Immature natural killer cell (primary cell): ENCODE results near the gene PEX1. TPM values are rescaled to one million over a fixed set of nuclear protein-coding genes. Genes with fewer than 3 reads are reported as not detected.
"Not testable (repeated sequence)": the region's sequence is repeated elsewhere in the genome, so short reads cannot be mapped to it uniquely, and the experiment has no call there.

Experiments
- DNase-seq, 3 donors: peaks; one replicate each; pipeline ENCODE4 v3.0.0; 2022; ENCODE audit warnings: mixed read lengths in 1 of 3
- H3K27ac Mint-ChIP-seq, 6 donors: one replicate each; pipeline ENCODE4 v1.8.0; 2020; ENCODE audit warnings: mixed read lengths in 6 of 6, mild to moderate bottlenecking in 5 of 6, inconsistent platforms in 4 of 6, moderate library complexity in 3 of 6
- H3K27me3 Mint-ChIP-seq, 3 donors: one replicate each; pipeline ENCODE4 v1.8.0; 2020 to 2021; ENCODE audit warnings: low read depth in 3 of 3, mild to moderate bottlenecking in 3 of 3, mixed read lengths in 3 of 3, moderate library complexity in 3 of 3, inconsistent platforms in 1 of 3
- H3K36me3 Mint-ChIP-seq, 3 donors: one replicate each; pipeline ENCODE4 v1.8.0; 2020; ENCODE audit warnings: mixed read lengths in 3 of 3, inconsistent platforms in 2 of 3, mild to moderate bottlenecking in 2 of 3
- H3K4me1 Mint-ChIP-seq, 2 donors: one replicate each; pipeline ENCODE4 v1.8.0; 2020; ENCODE audit warnings: inconsistent platforms in 2 of 2, mild to moderate bottlenecking in 2 of 2, mixed read lengths in 2 of 2, moderate library complexity in 1 of 2
- H3K4me3 Mint-ChIP-seq, 5 donors: one replicate each; pipeline ENCODE4 v1.8.0; 2020; ENCODE audit warnings: mild to moderate bottlenecking in 5 of 5, mixed read lengths in 5 of 5, inconsistent platforms in 3 of 5, moderate library complexity in 3 of 5
- H3K9me3 Mint-ChIP-seq, 6 donors: one replicate each; pipeline ENCODE4 v1.8.0; 2020; ENCODE audit warnings: mild to moderate bottlenecking in 6 of 6, mixed read lengths in 6 of 6, inconsistent platforms in 4 of 6, moderate library complexity in 3 of 6
- polyA plus RNA-seq, 3 donors: library from polyadenylated mRNA; unstranded; fragments of 300-500 nt; fragmentation: Illumina TruSeq; gene quantifications; one replicate each; pipeline ENCODE4 v1.2.3, GENCODE V29; 2021

Gene PEX1
- polyA plus RNA-seq, 3 donors from 2014 or later: 4.4 to 5.9 (median 5.7) TPM

DNA sequence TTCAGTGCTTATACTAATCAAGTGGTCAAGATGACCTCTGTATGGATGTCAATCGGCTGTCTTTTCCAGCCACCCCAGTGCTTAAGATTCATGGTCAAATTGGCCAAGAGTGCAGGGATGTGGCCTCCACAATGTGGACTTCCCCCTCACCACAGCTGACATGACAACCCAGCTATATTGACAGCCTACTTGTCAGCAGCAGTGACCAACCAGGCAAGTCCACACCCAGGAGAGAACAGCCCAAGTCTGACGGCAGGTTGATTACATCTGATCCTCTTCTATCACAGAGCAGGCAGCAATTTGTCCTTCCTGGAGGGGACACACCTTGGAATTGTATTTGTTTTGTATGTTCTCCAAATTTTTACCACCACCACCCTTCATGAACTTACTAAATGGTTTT, 42.3 kb downstream of the PEX1 start:
- no peak overlapping the region for H3K4me3 Mint-ChIP-seq
- H3K9me3 Mint-ChIP-seq: no peaks in the 10 kb centered on the region
- peaks cover 11 to 21% (median 14%) of the 10 kb centered on the region in 3 donors for H3K36me3 Mint-ChIP-seq
- H3K27ac Mint-ChIP-seq: peak overlapping the region in 1 of 6 donors; percentile 7
- H3K4me1 Mint-ChIP-seq: no peaks in the 10 kb centered on the region
- no peak for DNase-seq
- H3K27me3 Mint-ChIP-seq: no peaks in the 10 kb centered on the region

DNA sequence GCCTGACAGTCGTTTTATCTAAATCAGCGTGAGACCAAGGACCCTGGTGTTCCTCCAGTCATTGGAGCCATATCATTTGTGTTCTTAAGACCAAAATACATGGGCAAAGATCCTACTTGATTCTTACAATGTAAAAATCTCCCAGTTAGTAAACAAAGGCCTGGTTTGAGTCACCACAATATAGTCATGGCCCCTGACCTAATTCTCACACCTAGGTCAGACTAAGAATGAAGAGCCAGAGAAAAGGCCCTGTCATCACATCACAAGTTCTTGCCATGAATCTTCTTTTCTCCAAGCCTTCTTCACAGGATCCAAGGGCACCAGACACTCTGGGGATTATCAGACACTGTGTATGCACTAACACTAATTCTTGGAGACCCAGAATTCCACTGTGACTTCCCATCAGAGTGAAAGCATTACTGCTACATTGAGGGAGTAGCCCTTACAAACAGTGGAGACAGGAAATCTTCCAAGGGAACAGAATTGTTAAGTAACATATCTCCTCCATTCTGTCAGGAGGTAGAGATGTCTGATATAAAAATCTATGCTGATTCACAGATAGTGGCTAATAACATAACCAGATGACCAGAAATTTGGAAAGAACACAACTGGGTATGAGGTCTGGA, 42.9 kb downstream of the PEX1 start:
- DNase-seq: no peak
- Mint-ChIP-seq H3K36me3 (peaks cover 11 to 17% (median 13%) of the 10 kb centered on the region in 3 donors), H3K27ac (no peak overlapping the region)

DNA sequence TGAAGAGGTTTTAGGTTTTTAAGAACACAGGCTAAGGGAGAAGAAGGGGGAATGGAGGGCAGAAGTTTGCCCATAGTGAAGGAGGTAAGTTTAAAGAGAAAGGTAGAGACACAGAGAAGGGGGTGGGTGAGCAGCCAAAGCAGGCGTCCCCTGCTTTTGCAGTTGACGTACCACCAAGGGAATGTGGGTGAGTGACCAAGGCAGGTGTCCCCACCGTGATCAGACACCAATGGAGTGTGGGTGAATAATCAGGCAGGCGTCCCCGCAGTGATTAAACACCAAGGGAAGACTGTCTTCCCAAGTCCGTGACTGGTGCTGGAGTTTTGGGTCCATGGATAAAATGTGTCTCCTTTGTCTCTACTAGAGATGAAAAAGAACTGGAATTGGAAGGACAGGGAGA, 44.1 kb downstream of the PEX1 start:
- H3K36me3 Mint-ChIP-seq: peaks cover 5 to 12% (median 11%) of the 10 kb centered on the region in 3 donors
- H3K27me3 Mint-ChIP-seq, H3K4me3 Mint-ChIP-seq, H3K4me1 Mint-ChIP-seq, H3K9me3 Mint-ChIP-seq, DNase-seq, H3K27ac Mint-ChIP-seq: not testable (repeated sequence)

More for the DNA sequence above, 42.9 kb downstream of the PEX1 start:
- no peak overlapping the region for H3K4me3 Mint-ChIP-seq
- H3K4me1 Mint-ChIP-seq: no peaks in the 10 kb centered on the region
- no peaks in the 10 kb centered on the region for H3K27me3 Mint-ChIP-seq
- no peaks in the 10 kb centered on the region for H3K9me3 Mint-ChIP-seq

- H3K4me1 Mint-ChIP-seq, H3K36me3 Mint-ChIP-seq, H3K27me3 Mint-ChIP-seq, DNase-seq, H3K9me3 Mint-ChIP-seq, H3K4me3 Mint-ChIP-seq, H3K27ac Mint-ChIP-seq: not testable (repeated sequence)
Measured at GRCh38 chr7:92483624-92484023, 44.7 kb downstream of the PEX1 start.

GRCh38 chr7:92479146-92479545, 49.2 kb downstream of the PEX1 start:
- not testable (repeated sequence) for H3K27me3 Mint-ChIP-seq, H3K36me3 Mint-ChIP-seq

DNA sequence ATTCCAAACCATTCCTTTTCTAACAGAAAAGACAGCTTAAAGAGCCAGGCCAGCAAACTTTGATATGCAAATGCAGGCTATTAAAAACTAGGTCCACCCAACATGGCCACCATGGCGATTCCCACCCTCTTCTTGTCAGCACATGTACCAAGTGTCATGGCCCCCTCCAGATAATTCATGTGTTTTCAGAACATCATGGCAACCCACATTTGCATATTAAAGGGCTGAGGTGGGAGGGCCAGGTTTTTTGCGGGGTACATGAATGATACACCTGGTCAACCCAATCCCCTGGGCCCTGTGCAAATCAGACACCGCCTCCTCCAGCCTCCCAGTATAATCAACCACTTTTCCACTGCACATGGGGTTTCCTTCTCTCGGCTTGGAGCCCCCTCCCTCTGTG, 49.6 kb downstream of the PEX1 start:
- Mint-ChIP-seq H3K4me1 (no peaks in the 10 kb centered on the region), H3K9me3 (no peaks in the 10 kb centered on the region), H3K4me3 (no peak overlapping the region), H3K36me3 (peaks cover 0 to 9% (median 6%) of the 10 kb centered on the region in 3 donors), H3K27me3 (no peaks in the 10 kb centered on the region), H3K27ac (no peak overlapping the region)
- DNase-seq: no peak

More at GRCh38 chr7:92479146-92479545, 49.2 kb downstream of the PEX1 start:
- H3K27ac Mint-ChIP-seq, H3K9me3 Mint-ChIP-seq, H3K4me3 Mint-ChIP-seq, DNase-seq, H3K4me1 Mint-ChIP-seq: not testable (repeated sequence)

- H3K36me3 Mint-ChIP-seq: peaks cover 0 to 9% (median 6%) of the 10 kb centered on the region in 3 donors
- no peaks in the 10 kb centered on the region for H3K27me3 Mint-ChIP-seq
- H3K4me1 Mint-ChIP-seq: no peaks in the 10 kb centered on the region
- DNase-seq: no peak
- H3K4me3 Mint-ChIP-seq: no peak overlapping the region
- no peaks in the 10 kb centered on the region for H3K9me3 Mint-ChIP-seq
- no peak overlapping the region for H3K27ac Mint-ChIP-seq
Measured at GRCh38 chr7:92478095-92478494, 50.2 kb downstream of the PEX1 start.

DNA sequence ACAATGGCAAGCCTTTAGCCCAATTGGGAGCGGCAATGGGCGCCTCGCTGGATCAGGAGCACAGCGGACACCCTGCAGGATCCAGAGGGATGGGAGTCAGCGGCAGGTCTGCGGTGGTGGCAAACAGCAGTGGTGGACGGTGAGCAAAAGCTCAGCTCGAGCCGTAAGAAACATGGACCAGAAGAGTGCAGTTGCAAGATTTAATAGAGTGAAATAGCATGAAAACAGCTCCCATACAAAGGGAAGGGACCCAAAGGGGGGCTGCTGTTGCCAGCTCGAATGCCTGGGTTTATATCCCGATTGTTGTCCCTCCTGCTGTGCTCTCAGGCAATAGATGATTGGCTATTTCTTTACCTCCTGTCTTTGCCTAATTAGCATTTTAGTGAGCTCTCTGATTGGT, 50.6 kb downstream of the PEX1 start, which contains the start of gene ERVW-1:
ERVW-1 (minus strand) TSS at position 266 of the 400 bp plus-strand sequence. CDS start 7,565 bp downstream, outside the sequence.
- not testable (repeated sequence) for H3K36me3 Mint-ChIP-seq, H3K9me3 Mint-ChIP-seq, H3K4me3 Mint-ChIP-seq, H3K4me1 Mint-ChIP-seq, H3K27me3 Mint-ChIP-seq, DNase-seq
- peak within 1 kb of the TSS in 1 of 6 donors; percentile 13 for H3K27ac Mint-ChIP-seq

GRCh38 chr7:92475851-92476590, 52.3 kb downstream of the PEX1 start:
- H3K27me3 Mint-ChIP-seq, H3K36me3 Mint-ChIP-seq, H3K9me3 Mint-ChIP-seq, H3K4me3 Mint-ChIP-seq, DNase-seq, H3K4me1 Mint-ChIP-seq, H3K27ac Mint-ChIP-seq: not testable (repeated sequence)

DNA sequence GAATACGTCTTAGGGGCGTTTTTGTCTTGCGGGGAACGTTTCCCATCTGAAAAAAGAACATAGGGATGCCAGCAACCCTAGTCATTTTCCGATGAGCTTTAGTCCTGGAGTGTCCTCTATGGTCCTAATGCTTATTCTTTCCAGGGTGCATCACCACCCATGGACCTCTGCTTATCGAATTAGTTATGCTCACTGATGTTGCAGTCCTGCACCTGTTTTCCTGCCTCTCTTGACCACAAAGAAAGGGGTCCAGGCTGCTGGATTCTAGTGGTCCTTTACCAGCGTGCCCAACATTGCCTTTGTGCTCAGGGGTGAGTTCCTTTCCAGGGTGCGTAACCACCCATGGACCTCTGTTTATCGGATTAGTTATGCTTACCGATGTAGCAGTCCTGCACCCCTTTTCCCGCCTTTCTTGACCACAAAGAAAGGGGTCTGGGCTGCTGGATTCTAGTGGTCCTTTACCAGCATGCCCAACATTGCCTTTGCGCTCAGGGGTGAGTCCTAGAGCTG, 53.0 kb downstream of the PEX1 start:
- not testable (repeated sequence) for H3K9me3 Mint-ChIP-seq, DNase-seq, H3K4me3 Mint-ChIP-seq, H3K36me3 Mint-ChIP-seq, H3K4me1 Mint-ChIP-seq, H3K27me3 Mint-ChIP-seq, H3K27ac Mint-ChIP-seq

- not testable (repeated sequence) for DNase-seq, H3K4me3 Mint-ChIP-seq, H3K9me3 Mint-ChIP-seq, H3K27me3 Mint-ChIP-seq, H3K27ac Mint-ChIP-seq, H3K4me1 Mint-ChIP-seq
- peaks cover 9 to 17% (median 11%) of the 10 kb centered on the region in 3 donors for H3K36me3 Mint-ChIP-seq
Measured at GRCh38 chr7:92473989-92474388, 54.3 kb downstream of the PEX1 start.

DNA sequence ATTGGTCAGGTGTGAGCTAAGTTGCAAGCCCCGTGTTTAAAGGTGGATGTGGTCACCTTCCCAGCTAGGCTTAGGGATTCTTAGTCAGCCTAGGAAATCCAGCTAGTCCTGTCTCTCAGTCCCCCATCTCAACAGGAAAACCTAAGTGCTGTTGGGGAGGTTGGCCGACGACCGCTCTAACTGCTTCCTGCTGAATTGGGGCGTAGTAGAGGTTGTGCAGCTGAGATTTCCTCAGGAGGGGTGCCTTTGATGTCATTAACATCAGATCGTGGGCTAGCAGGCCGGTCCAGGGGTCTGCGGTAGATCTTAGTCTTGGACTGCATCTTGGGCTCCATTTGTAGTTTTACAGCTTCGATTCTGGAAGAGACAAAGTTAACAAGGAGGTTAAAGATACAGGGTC, 59.7 kb downstream of the PEX1 start:
- H3K36me3 Mint-ChIP-seq: peaks cover 15 to 34% (median 32%) of the 10 kb centered on the region in 3 donors
- H3K9me3 Mint-ChIP-seq, H3K27me3 Mint-ChIP-seq, H3K27ac Mint-ChIP-seq, H3K4me3 Mint-ChIP-seq, H3K4me1 Mint-ChIP-seq, DNase-seq: not testable (repeated sequence)

GRCh38 chr7:92466682-92467081, 61.6 kb downstream of the PEX1 start:
- Mint-ChIP-seq H3K27me3 (no peaks in the 10 kb centered on the region), H3K27ac (no peak overlapping the region), H3K4me1 (no peaks in the 10 kb centered on the region), H3K36me3 (peaks cover 15 to 41% (median 34%) of the 10 kb centered on the region in 3 donors), H3K9me3 (peaks cover 0 to 2% (median 0%) of the 10 kb centered on the region in 6 donors), H3K4me3 (no peak overlapping the region)
- DNase-seq: no peak

DNA sequence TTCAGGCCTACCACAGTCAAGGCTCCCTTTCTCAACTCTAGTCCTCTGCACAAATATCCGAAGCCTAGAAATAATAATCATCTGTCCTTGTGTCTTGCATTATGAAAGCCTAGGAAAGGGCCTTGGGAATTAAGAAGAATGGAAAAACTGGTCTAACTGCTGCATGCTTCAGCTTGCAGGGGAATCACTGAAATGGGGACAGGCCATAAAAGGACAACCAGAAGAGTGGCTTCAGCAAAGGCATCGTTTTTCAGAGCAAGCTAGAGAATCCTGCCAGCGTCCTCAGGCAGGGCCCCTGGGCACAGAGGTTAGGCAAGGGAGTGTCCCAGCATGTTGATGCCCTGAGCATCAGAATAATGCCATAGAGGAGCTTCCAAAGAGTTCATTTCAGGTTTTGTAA, 63.8 kb downstream of the PEX1 start:
- Mint-ChIP-seq H3K4me3 (no peak overlapping the region), H3K9me3 (peaks cover 0 to 2% (median 0%) of the 10 kb centered on the region in 6 donors), H3K27me3 (no peaks in the 10 kb centered on the region), H3K36me3 (peaks cover 10 to 38% (median 34%) of the 10 kb centered on the region in 3 donors), H3K4me1 (no peaks in the 10 kb centered on the region), H3K27ac (no peak overlapping the region)
- no peak for DNase-seq
